Measurements from ENCODE around the gene RFX3.

The RFX3 gene

GRCh38 chr9:3288686-3289085 is 237.1 kb downstream of the RFX3 start:
- H3K23ac ChIP-seq (ENCODE audit: low read depth, low read length, poor library complexity): no peak overlapping the region
- H2BK120ac ChIP-seq (ENCODE audit: low read depth, low read length): no peak overlapping the region
- peaks cover 1 to 4% of the 10 kb centered on the region in 2 donors for H3K4me1 ChIP-seq (ENCODE audit: control insufficient read depth in 2 of 2, insufficient read depth in 1 of 2, low read depth in 1 of 2, low read length in 2 of 2)
- H3K4me3 ChIP-seq (ENCODE audit: low read length in 2 of 2): no peak overlapping the region
- peaks cover 0 to 24% of the 10 kb centered on the region in 2 donors for H3K9me3 ChIP-seq (replicated peaks in 1 of 2; ENCODE audit: control insufficient read depth in 2 of 2, insufficient read depth in 1 of 2, low read depth in 1 of 2, low read length in 2 of 2)
- no peak overlapping the region for H3K18ac ChIP-seq (ENCODE audit: low read length)
- peaks cover 2 to 95% of the 10 kb centered on the region in 2 donors for H3K36me3 ChIP-seq (replicated peaks in 1 of 2; ENCODE audit: control insufficient read depth in 2 of 2, insufficient read depth in 2 of 2, low read length in 2 of 2)
- no peak overlapping the region for H2AFZ ChIP-seq (ENCODE audit: low read length)
- no peak overlapping the region for H2BK15ac ChIP-seq (ENCODE audit: low read length)
- no peak overlapping the region for H2AK5ac ChIP-seq (ENCODE audit: low read depth, low read length)
- H3K27me3 ChIP-seq (ENCODE audit: control insufficient read depth in 3 of 3, insufficient read depth in 3 of 3, low read depth in 1 of 3, low read length in 3 of 3): no peaks in the 10 kb centered on the region
- DNase-seq (ENCODE audit: low spot score): no peak
- no peak overlapping the region for H2BK12ac ChIP-seq (ENCODE audit: low read length)
- no peak overlapping the region for H3K4me2 ChIP-seq (ENCODE audit: insufficient read depth, low read length, poor library complexity, severe bottlenecking)
- H3K14ac ChIP-seq (ENCODE audit: low read length): no peak overlapping the region
- H4K91ac ChIP-seq (ENCODE audit: low read depth, low read length, poor library complexity): no peak overlapping the region
- H3K4ac ChIP-seq (ENCODE audit: low read length): no peak overlapping the region
- no peak overlapping the region for H2BK5ac ChIP-seq (ENCODE audit: low read length)
- H4K8ac ChIP-seq (ENCODE audit: low read depth, low read length): no peak overlapping the region
- no peaks in the 10 kb centered on the region for H3K79me1 ChIP-seq (ENCODE audit: low read depth, low read length)
- no peak overlapping the region for H3K27ac ChIP-seq (replicated peaks; ENCODE audit: low read length)
- no peak overlapping the region for H3K9ac ChIP-seq (ENCODE audit: low read depth, low read length, poor library complexity)

GRCh38 chr9:3285365-3286161 is 240.2 kb downstream of the RFX3 start:
- no peak overlapping the region for H2AK5ac ChIP-seq (ENCODE audit: low read depth, low read length)
- H3K4me3 ChIP-seq (ENCODE audit: low read length in 2 of 2): no peak overlapping the region
- H3K27ac ChIP-seq (replicated peaks; ENCODE audit: low read length): no peak overlapping the region
- H3K23ac ChIP-seq (ENCODE audit: low read depth, low read length, poor library complexity): no peak overlapping the region
- no peaks in the 10 kb centered on the region for H3K27me3 ChIP-seq (ENCODE audit: control insufficient read depth in 3 of 3, insufficient read depth in 3 of 3, low read depth in 1 of 3, low read length in 3 of 3)
- no peak overlapping the region for H2AFZ ChIP-seq (ENCODE audit: low read length)
- no peak overlapping the region for H3K4me2 ChIP-seq (ENCODE audit: insufficient read depth, low read length, poor library complexity, severe bottlenecking)
- H3K9ac ChIP-seq (ENCODE audit: low read depth, low read length, poor library complexity): no peak overlapping the region
- H4K91ac ChIP-seq (ENCODE audit: low read depth, low read length, poor library complexity): no peak overlapping the region
- no peaks in the 10 kb centered on the region for H3K79me1 ChIP-seq (ENCODE audit: low read depth, low read length)
- H3K36me3 ChIP-seq (replicated peaks in 1 of 2; ENCODE audit: control insufficient read depth in 2 of 2, insufficient read depth in 2 of 2, low read length in 2 of 2): peaks cover 2 to 94% of the 10 kb centered on the region in 2 donors
- no peak for DNase-seq (ENCODE audit: low spot score)
- H2BK5ac ChIP-seq (ENCODE audit: low read length): no peak overlapping the region
- no peak overlapping the region for H3K18ac ChIP-seq (ENCODE audit: low read length)
- no peak overlapping the region for H2BK15ac ChIP-seq (ENCODE audit: low read length)
- H3K4ac ChIP-seq (ENCODE audit: low read length): no peak overlapping the region
- no peak overlapping the region for H4K8ac ChIP-seq (ENCODE audit: low read depth, low read length)
- H2BK12ac ChIP-seq (ENCODE audit: low read length): no peak overlapping the region
- no peak overlapping the region for H3K14ac ChIP-seq (ENCODE audit: low read length)
- no CpG with 5 or more reads among the region's 1 CpG for WGBS, 2 donors (ENCODE audit: extremely low coverage in 2 of 2, insufficient read length in 2 of 2, insufficient replicate concordance in 1 of 2)
- peaks cover 0 to 24% of the 10 kb centered on the region in 2 donors for H3K9me3 ChIP-seq (replicated peaks in 1 of 2; ENCODE audit: control insufficient read depth in 2 of 2, insufficient read depth in 1 of 2, low read depth in 1 of 2, low read length in 2 of 2)
- no peak overlapping the region for H2BK120ac ChIP-seq (ENCODE audit: low read depth, low read length)
- H3K4me1 ChIP-seq (ENCODE audit: control insufficient read depth in 2 of 2, insufficient read depth in 1 of 2, low read depth in 1 of 2, low read length in 2 of 2): peaks cover 0 to 3% of the 10 kb centered on the region in 2 donors

GRCh38 chr9:3282365-3282764 is 243.4 kb downstream of the RFX3 start:
- no peak overlapping the region for H2BK120ac ChIP-seq (ENCODE audit: low read depth, low read length)
- H3K27ac ChIP-seq (replicated peaks; ENCODE audit: low read length): no peak overlapping the region
- peaks cover 0 to 3% of the 10 kb centered on the region in 2 donors for H3K4me1 ChIP-seq (ENCODE audit: control insufficient read depth in 2 of 2, insufficient read depth in 1 of 2, low read depth in 1 of 2, low read length in 2 of 2)
- no peak for DNase-seq (ENCODE audit: low spot score)
- H3K27me3 ChIP-seq (ENCODE audit: control insufficient read depth in 3 of 3, insufficient read depth in 3 of 3, low read depth in 1 of 3, low read length in 3 of 3): no peaks in the 10 kb centered on the region
- H3K9me3 ChIP-seq (replicated peaks in 1 of 2; ENCODE audit: control insufficient read depth in 2 of 2, insufficient read depth in 1 of 2, low read depth in 1 of 2, low read length in 2 of 2): peaks cover 0 to 13% of the 10 kb centered on the region in 2 donors
- H3K18ac ChIP-seq (ENCODE audit: low read length): no peak overlapping the region
- H2BK12ac ChIP-seq (ENCODE audit: low read length): no peak overlapping the region
- H4K91ac ChIP-seq (ENCODE audit: low read depth, low read length, poor library complexity): no peak overlapping the region
- no peak overlapping the region for H2AFZ ChIP-seq (ENCODE audit: low read length)
- H2BK15ac ChIP-seq (ENCODE audit: low read length): no peak overlapping the region
- no peak overlapping the region for H4K8ac ChIP-seq (ENCODE audit: low read depth, low read length)
- H3K36me3 ChIP-seq (replicated peaks in 1 of 2; ENCODE audit: control insufficient read depth in 2 of 2, insufficient read depth in 2 of 2, low read length in 2 of 2): peaks cover 0 to 79% of the 10 kb centered on the region in 2 donors
- no peak overlapping the region for H2AK5ac ChIP-seq (ENCODE audit: low read depth, low read length)
- H3K4ac ChIP-seq (ENCODE audit: low read length): no peak overlapping the region
- WGBS, 2 donors (ENCODE audit: extremely low coverage in 2 of 2, insufficient read length in 2 of 2, insufficient replicate concordance in 1 of 2): no CpG with 5 or more reads among the region's 3 CpGs
- no peak overlapping the region for H2BK5ac ChIP-seq (ENCODE audit: low read length)
- no peak overlapping the region for H3K4me3 ChIP-seq (ENCODE audit: low read length in 2 of 2)
- H3K4me2 ChIP-seq (ENCODE audit: insufficient read depth, low read length, poor library complexity, severe bottlenecking): no peak overlapping the region
- no peaks in the 10 kb centered on the region for H3K79me1 ChIP-seq (ENCODE audit: low read depth, low read length)
- H3K14ac ChIP-seq (ENCODE audit: low read length): no peak overlapping the region
- H3K9ac ChIP-seq (ENCODE audit: low read depth, low read length, poor library complexity): no peak overlapping the region
- no peak overlapping the region for H3K23ac ChIP-seq (ENCODE audit: low read depth, low read length, poor library complexity)

- Histone ChIP-seq H3K23ac (ENCODE audit: low read depth, low read length, poor library complexity) (no peak overlapping the region), H3K9ac (ENCODE audit: low read depth, low read length, poor library complexity) (no peak overlapping the region), H4K8ac (ENCODE audit: low read depth, low read length) (no peak overlapping the region), H3K4me2 (ENCODE audit: insufficient read depth, low read length, poor library complexity, severe bottlenecking) (no peak overlapping the region), H3K79me1 (ENCODE audit: low read depth, low read length) (peaks cover 1% of the 10 kb centered on the region), H3K4me3 (ENCODE audit: low read length in 2 of 2) (no peak overlapping the region), H2AFZ (ENCODE audit: low read length) (no peak overlapping the region), H2BK12ac (ENCODE audit: low read length) (no peak overlapping the region), H3K4ac (ENCODE audit: low read length) (no peak overlapping the region), H4K91ac (ENCODE audit: low read depth, low read length, poor library complexity) (no peak overlapping the region), H3K36me3 (replicated peaks in 1 of 2; ENCODE audit: control insufficient read depth in 2 of 2, insufficient read depth in 2 of 2, low read length in 2 of 2) (peaks cover 2 to 79% of the 10 kb centered on the region in 2 donors), H3K14ac (ENCODE audit: low read length) (no peak overlapping the region), H2BK15ac (ENCODE audit: low read length) (no peak overlapping the region), H3K9me3 (replicated peaks in 1 of 2; ENCODE audit: control insufficient read depth in 2 of 2, insufficient read depth in 1 of 2, low read depth in 1 of 2, low read length in 2 of 2) (peaks cover 0 to 3% of the 10 kb centered on the region in 2 donors), H3K27ac (replicated peaks; ENCODE audit: low read length) (no peak overlapping the region), H2BK5ac (ENCODE audit: low read length) (no peak overlapping the region), H3K4me1 (ENCODE audit: control insufficient read depth in 2 of 2, insufficient read depth in 1 of 2, low read depth in 1 of 2, low read length in 2 of 2) (peaks cover 0 to 3% of the 10 kb centered on the region in 2 donors), H3K18ac (ENCODE audit: low read length) (no peak overlapping the region), H2BK120ac (ENCODE audit: low read depth, low read length) (no peak overlapping the region), H2AK5ac (ENCODE audit: low read depth, low read length) (no peak overlapping the region), H3K27me3 (ENCODE audit: control insufficient read depth in 3 of 3, insufficient read depth in 3 of 3, low read depth in 1 of 3, low read length in 3 of 3) (no peaks in the 10 kb centered on the region)
- no peak for DNase-seq (ENCODE audit: low spot score)
These were observed 244.4 kb downstream of the RFX3 start for GRCh38 chr9:3281399-3281798.
